OCI-LY1 (cell line): ENCODE measurements around the gene ATP4A.

Experiments
- H2AFZ ChIP-seq: fragments of 200-600 bp; sonication (generic), shearing (Covaris generic); 2 replicates; pipeline ENCODE4 v1.6.0; 2014; ENCODE audit warnings: antibody characterized with exemption, mild to moderate bottlenecking, low read length
- H3F3A ChIP-seq: fragments of 200-600 bp; sonication (generic), shearing (Covaris generic); 2 replicates; pipeline ENCODE4 v1.6.0; 2014; ENCODE audit warnings: mild to moderate bottlenecking, antibody characterized with exemption, low read length, moderate library complexity; ENCODE audit not compliant: insufficient read depth
- H3K27ac ChIP-seq: fragments of 200-600 bp; sonication (generic); 2 replicates; pipeline ENCODE4 v1.5.1; 2014; ENCODE audit warnings: low read length, mixed run types, mild to moderate bottlenecking, low read depth; ENCODE audit not compliant: poor library complexity, severe bottlenecking
- H3K27me3 ChIP-seq: fragments of 200-600 bp; sonication (generic); 2 replicates; pipeline ENCODE4 v1.6.0; 2014; ENCODE audit warnings: antibody characterized with exemption, mild to moderate bottlenecking, low read length, moderate library complexity; ENCODE audit not compliant: insufficient read depth
- H3K36me3 ChIP-seq: fragments of 200-600 bp; sonication (generic); 2 replicates; pipeline ENCODE4 v1.6.1; 2014; ENCODE audit warnings: mild to moderate bottlenecking, antibody characterized with exemption, low read length, moderate library complexity, mixed read lengths; ENCODE audit not compliant: insufficient read depth
- H3K4me1 ChIP-seq: fragments of 200-600 bp; sonication (generic); 2 replicates; pipeline ENCODE4 v1.5.1; 2014; ENCODE audit warnings: mild to moderate bottlenecking, low read length, moderate library complexity; ENCODE audit not compliant: insufficient read depth, severe bottlenecking
- H3K4me2 ChIP-seq: fragments of 200-600 bp; sonication (generic), shearing (Covaris generic); 2 replicates; pipeline ENCODE4 v1.6.1; 2014; ENCODE audit warnings: low read length
- H3K4me3 ChIP-seq: fragments of 200-600 bp; sonication (generic); 2 replicates; pipeline ENCODE4 v1.5.1; 2014; ENCODE audit warnings: low read length, low read depth, mild to moderate bottlenecking, mixed read lengths; ENCODE audit not compliant: poor library complexity, severe bottlenecking
- H3K79me2 ChIP-seq: fragments of 200-600 bp; shearing (Covaris generic); 2 replicates; pipeline ENCODE4 v1.6.1; 2016; ENCODE audit warnings: mixed run types, low read length, mixed read lengths; ENCODE audit not compliant: insufficient read depth
- H3K9ac ChIP-seq: fragments of 200-600 bp; sonication (generic), shearing (Covaris generic); 2 replicates; pipeline ENCODE4 v1.6.1; 2014; ENCODE audit warnings: mild to moderate bottlenecking, low read length, mixed read lengths
- H3K9me2 ChIP-seq: fragments of 200-600 bp; sonication (generic), shearing (Covaris generic); 2 replicates; pipeline ENCODE4 v1.6.1; 2014; ENCODE audit warnings: low read depth, mild to moderate bottlenecking, low read length, mixed read lengths
- H3K9me3 ChIP-seq: fragments of 200-600 bp; shearing (Covaris generic); 2 replicates; pipeline ENCODE4 v1.6.1; 2014; ENCODE audit warnings: low read length, mixed read lengths
- H4K20me1 ChIP-seq: fragments of 200-600 bp; sonication (generic), shearing (Covaris generic); 2 replicates; pipeline ENCODE4 v1.6.0; 2016; ENCODE audit warnings: mild to moderate bottlenecking, low read length; ENCODE audit not compliant: insufficient read depth
- CTCF ChIP-seq: fragments of 200-600 bp; sonication (generic), shearing (Covaris generic); IDR thresholded peaks from 2 replicates; pipeline ENCODE4 v1.5.1; 2017; ENCODE audit warnings: mild to moderate bottlenecking, antibody characterized with exemption, low read length, moderate library complexity, mixed read lengths
- EZH2 ChIP-seq: fragments of 200-600 bp; sonication (generic), shearing (Covaris generic); IDR thresholded peaks from 2 replicates; pipeline ENCODE4 v1.8.0; 2017; ENCODE audit warnings: borderline replicate concordance, mixed run types, mild to moderate bottlenecking, antibody characterized with exemption, low read length, moderate library complexity, mixed read lengths

Gene ATP4A

GRCh38 chr19:35560271-35560670 lies 3.2 kb downstream of the ATP4A start:
- H3K4me3 ChIP-seq: no peak overlapping the region
- H3K9me3 ChIP-seq: no peaks in the 10 kb centered on the region
- TF ChIP-seq CTCF: no peak
- no peak for TF ChIP-seq EZH2
- H3K4me1 ChIP-seq: peaks cover 11% of the 10 kb centered on the region
- H4K20me1 ChIP-seq: no peaks in the 10 kb centered on the region
- no peak overlapping the region for H3K27ac ChIP-seq
- H3K27me3 ChIP-seq: no peaks in the 10 kb centered on the region; the same call in none of the 2 replicates
- no peak overlapping the region for H3K9ac ChIP-seq
- H3F3A ChIP-seq: no peaks in the 10 kb centered on the region
- no peaks in the 10 kb centered on the region for H3K36me3 ChIP-seq
- no peaks in the 10 kb centered on the region for H3K9me2 ChIP-seq
- H3K4me2 ChIP-seq: no peak overlapping the region
- no peaks in the 10 kb centered on the region for H3K79me2 ChIP-seq
- H2AFZ ChIP-seq: no peak overlapping the region

- Histone ChIP-seq H4K20me1 (no peaks in the 10 kb centered on the region), H3K27me3 (no peaks in the 10 kb centered on the region; the same call in none of the 2 replicates), H3K4me3 (no peak overlapping the region), H2AFZ (no peak overlapping the region), H3K27ac (no peak overlapping the region), H3K9me2 (no peaks in the 10 kb centered on the region), H3K9me3 (no peaks in the 10 kb centered on the region), H3K9ac (no peak overlapping the region), H3K4me2 (no peak overlapping the region), H3K36me3 (no peaks in the 10 kb centered on the region), H3K79me2 (no peaks in the 10 kb centered on the region), H3K4me1 (peaks cover 11% of the 10 kb centered on the region), H3F3A (no peaks in the 10 kb centered on the region)
- TF ChIP-seq EZH2: no peak
- TF ChIP-seq CTCF: no peak
Measured at GRCh38 chr19:35559781-35560180, 3.7 kb downstream of the ATP4A start.

GRCh38 chr19:35559281-35559659 lies 4.2 kb downstream of the ATP4A start:
- H3K36me3 ChIP-seq: no peaks in the 10 kb centered on the region
- H4K20me1 ChIP-seq: no peaks in the 10 kb centered on the region
- H3K27ac ChIP-seq: no peak overlapping the region
- TF ChIP-seq CTCF (no peak), EZH2 (no peak)
- no peak overlapping the region for H3K9ac ChIP-seq
- no peaks in the 10 kb centered on the region for H3F3A ChIP-seq
- H3K9me3 ChIP-seq: no peaks in the 10 kb centered on the region
- H3K27me3 ChIP-seq: no peaks in the 10 kb centered on the region; the same call in none of the 2 replicates
- H2AFZ ChIP-seq: no peak overlapping the region
- no peak overlapping the region for H3K4me2 ChIP-seq
- no peaks in the 10 kb centered on the region for H3K9me2 ChIP-seq
- H3K4me1 ChIP-seq: peaks cover 11% of the 10 kb centered on the region
- H3K4me3 ChIP-seq: no peak overlapping the region
- H3K79me2 ChIP-seq: no peaks in the 10 kb centered on the region
